ENCODE data around the gene OCIAD2.
"Not testable (repeated sequence)": the region's sequence is repeated elsewhere in the genome, so short reads cannot be mapped to it uniquely, and the experiment has no call there.

Gene OCIAD2

GRCh38 chr4:48905363-48906015 lies 1.1 kb downstream of the OCIAD2 start:
- DNase-seq: no peak

- DNase-seq: no peak
Observed at GRCh38 chr4:48904541-48905142, 1.9 kb downstream of the OCIAD2 start.

GRCh38 chr4:48904101-48904500 lies 2.5 kb downstream of the OCIAD2 start:
- no peak for DNase-seq

GRCh38 chr4:48902266-48902665 lies 4.3 kb downstream of the OCIAD2 start:
- DNase-seq: no peak

GRCh38 chr4:48901196-48901595 lies 5.4 kb downstream of the OCIAD2 start:
- DNase-seq: no peak

GRCh38 chr4:48899950-48900349 lies 6.6 kb downstream of the OCIAD2 start:
- no peak for DNase-seq

GRCh38 chr4:48899432-48899749 lies 7.2 kb downstream of the OCIAD2 start:
- DNase-seq: no peak

- no peak for DNase-seq
Observed at GRCh38 chr4:48898733-48899431, 7.7 kb downstream of the OCIAD2 start.

- DNase-seq: no peak
Observed at GRCh38 chr4:48896845-48897244, 9.7 kb downstream of the OCIAD2 start.

- no peak for DNase-seq
Observed at GRCh38 chr4:48891028-48891619, 15.4 kb downstream of the OCIAD2 start.

- DNase-seq: not testable (repeated sequence)
Observed at GRCh38 chr4:48889750-48890149, 16.8 kb downstream of the OCIAD2 start.

- not testable (repeated sequence) for DNase-seq
Observed at GRCh38 chr4:48881646-48882045, 24.9 kb downstream of the OCIAD2 start.

- DNase-seq: no peak
Observed at GRCh38 chr4:48879561-48880442, 26.8 kb downstream of the OCIAD2 start.

GRCh38 chr4:48877827-48878535 lies 28.6 kb downstream of the OCIAD2 start:
- no peak for DNase-seq

- not testable (repeated sequence) for DNase-seq
Observed at GRCh38 chr4:48864696-48865095, 41.9 kb downstream of the OCIAD2 start.

GRCh38 chr4:48863728-48864127 lies 42.8 kb downstream of the OCIAD2 start:
- no peak for DNase-seq

- no peak for DNase-seq
Observed at GRCh38 chr4:48862661-48863060, 43.9 kb downstream of the OCIAD2 start.

GRCh38 chr4:48862038-48862437 lies 44.5 kb downstream of the OCIAD2 start:
- DNase-seq: no peak

GRCh38 chr4:48858130-48858529 lies 48.4 kb downstream of the OCIAD2 start:
- no peak for DNase-seq

- DNase-seq: no peak
Observed at GRCh38 chr4:48854982-48855381, 51.6 kb downstream of the OCIAD2 start.

GRCh38 chr4:48854395-48854683 lies 52.2 kb downstream of the OCIAD2 start:
- no peak for DNase-seq

- no peak for DNase-seq
Observed at GRCh38 chr4:48853604-48854394, 52.8 kb downstream of the OCIAD2 start.

All from NCI-H1436 (cell line).